HG03565 (cell line): Measurements from ENCODE around the gene TXLNA.
A peak's percentile ranks its signal among the peaks of the same experiment; 100 is the strongest.
"Not testable (repeated sequence)": the region's sequence is repeated elsewhere in the genome, so short reads cannot be mapped to it uniquely, and the experiment has no call there.

Experiments
- ATAC-seq: cut with Tn5 transposase; IDR thresholded peaks from one replicate; pipeline ENCODE4 v1.9.1; 2021; ENCODE audit warnings: mild to moderate bottlenecking, moderate library complexity; ENCODE audit not compliant: unreplicated experiment

Gene TXLNA

GRCh38 chr1:32179443-32180185 is at the start of gene TXLNA:
TSS of gene TXLNA (plus strand) at chr1:32179675. CDS start at chr1:32180346, 671 bp downstream.
- ATAC-seq: peak; percentile 65

GRCh38 chr1:32133950-32134280 is 45.6 kb upstream of the TXLNA start:
- not testable (repeated sequence) for ATAC-seq

- no peak for ATAC-seq
Measured at GRCh38 chr1:32137111-32137510, 42.4 kb upstream of the TXLNA start.

- ATAC-seq: no peak
Measured at GRCh38 chr1:32138965-32139364, 40.5 kb upstream of the TXLNA start.

GRCh38 chr1:32142446-32143301 is 36.8 kb upstream of the TXLNA start:
- no peak for ATAC-seq

GRCh38 chr1:32143302-32143695 is 36.2 kb upstream of the TXLNA start:
- not testable (repeated sequence) for ATAC-seq

GRCh38 chr1:32144033-32144432 is 35.4 kb upstream of the TXLNA start:
- no peak for ATAC-seq

GRCh38 chr1:32147799-32148198 is 31.7 kb upstream of the TXLNA start:
- not testable (repeated sequence) for ATAC-seq

- no peak for ATAC-seq
Measured at GRCh38 chr1:32150847-32151246, 28.6 kb upstream of the TXLNA start.

- ATAC-seq: no peak
Measured at GRCh38 chr1:32151319-32151787, 28.1 kb upstream of the TXLNA start.

GRCh38 chr1:32159189-32159588 is 20.3 kb upstream of the TXLNA start:
- no peak for ATAC-seq

- ATAC-seq: no peak
Measured at GRCh38 chr1:32163405-32163804, 16.1 kb upstream of the TXLNA start.

- ATAC-seq: not testable (repeated sequence)
Measured at GRCh38 chr1:32165633-32166032, 13.8 kb upstream of the TXLNA start.

GRCh38 chr1:32170991-32171390 is 8.5 kb upstream of the TXLNA start:
- no peak for ATAC-seq

- no peak for ATAC-seq
Measured at GRCh38 chr1:32172621-32173245, 6.7 kb upstream of the TXLNA start.

GRCh38 chr1:32178380-32179192 is 889 bp upstream of the TXLNA start:
- ATAC-seq: no peak

- no peak for ATAC-seq
Measured at GRCh38 chr1:32179193-32179442, 357 bp upstream of the TXLNA start.

GRCh38 chr1:32180186-32181060 is 948 bp downstream of the TXLNA start:
- ATAC-seq: no peak

GRCh38 chr1:32181065-32181464 is 1.6 kb downstream of the TXLNA start:
- ATAC-seq: no peak

GRCh38 chr1:32181563-32181962 is 2.1 kb downstream of the TXLNA start:
- ATAC-seq: no peak
